ENCODE data around the gene TECPR2. TPM values are rescaled to one million over a fixed set of nuclear protein-coding genes. Genes with fewer than 3 reads are reported as not detected.

The TECPR2 gene
- total and polyA plus RNA-seq, 2 of the 13 experiments (the other 11 are each of a cell fraction or from before 2014, with no cell fraction given) = 3.5 to 5.7 TPM

DNA sequence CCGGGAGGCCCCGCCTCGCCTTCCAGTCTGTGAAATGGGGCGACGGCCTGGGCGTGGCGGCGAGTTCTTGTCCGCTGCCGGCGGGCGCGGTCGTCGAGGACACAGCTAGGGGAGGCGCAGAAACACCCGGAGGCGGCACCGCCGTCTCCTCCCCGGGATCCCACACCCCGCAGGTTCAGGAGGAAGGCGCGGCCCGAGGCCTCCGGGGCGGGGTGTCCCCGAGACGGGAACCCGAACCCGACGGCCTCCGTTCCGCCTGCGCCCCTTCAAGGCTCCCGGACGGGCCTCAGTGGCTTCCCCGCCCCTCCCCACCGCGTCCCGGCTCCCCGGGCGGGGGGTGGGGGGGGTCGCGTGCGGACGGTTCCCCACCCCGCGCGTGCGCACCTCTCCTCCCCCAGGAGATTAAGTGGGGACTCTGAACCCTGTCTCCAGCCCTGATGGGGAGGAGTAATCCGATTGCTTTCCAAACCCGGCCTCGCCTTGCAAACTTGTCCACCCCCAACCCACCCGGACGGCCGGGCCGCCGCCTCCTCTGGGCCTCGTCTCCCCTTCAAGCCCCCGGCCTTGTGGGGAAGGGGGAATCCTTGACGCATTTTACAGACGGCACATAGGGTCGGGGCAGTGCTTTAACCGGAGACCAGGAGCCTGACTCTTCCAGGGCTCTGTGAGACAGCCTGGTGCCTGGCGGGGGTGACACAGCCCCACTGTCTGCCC is 182.2 kb downstream of the TECPR2 start (continued):
- TF ChIP-seq GABPB1 (CRISPR knock-in tag; IDR thresholded peaks at IDR 0.05) (peak; percentile 69; the same call in 1 of the 2 replicates), ZNF18 (CRISPR knock-in tag; IDR thresholded peaks at IDR 0.05; ENCODE audit: insufficient replicate concordance) (peak; percentile 47), CREBL2 (CRISPR knock-in tag; IDR thresholded peaks at IDR 0.05; ENCODE audit: borderline replicate concordance) (0 out of 2 replicates have a peak, but pooled peaks have one; percentile 14), GMEB1 (CRISPR knock-in tag; IDR thresholded peaks at IDR 0.05; ENCODE audit: borderline replicate concordance) (peak; percentile 54; the same call in 1 of the 2 replicates), ZZZ3 (CRISPR knock-in tag; IDR thresholded peaks at IDR 0.05; ENCODE audit: borderline replicate concordance) (no peak), ZNF75D (CRISPR knock-in tag; IDR thresholded peaks at IDR 0.05; ENCODE audit: borderline replicate concordance) (no peak), ZNF30 (CRISPR knock-in tag; IDR thresholded peaks at IDR 0.05) (no peak; the same call in 1 of the 2 replicates), ZNF776 (CRISPR knock-in tag; IDR thresholded peaks at IDR 0.05) (no peak), SIX4 (CRISPR knock-in tag; IDR thresholded peaks at IDR 0.05) (no peak), ZNF883 (CRISPR knock-in tag; IDR thresholded peaks at IDR 0.05; ENCODE audit: not compliant biosample characterization) (no peak), ZNF597 (CRISPR knock-in tag; IDR thresholded peaks at IDR 0.05) (no peak), ZXDC (CRISPR knock-in tag; IDR thresholded peaks at IDR 0.05) (peak; percentile 89; the same call in 1 of the 2 replicates), CEBPG (CRISPR knock-in tag; IDR thresholded peaks at IDR 0.05) (peak; percentile 6; the same call in 1 of the 2 replicates), EP300 (IDR thresholded peaks at IDR 0.05; ENCODE audit: low read depth in 2 of 2, low read length in 2 of 2) (peak in 1 of 2 experiments; percentile 28; a peak in 1 of 4 replicates), EP300 (CRISPR knock-in tag; IDR thresholded peaks at IDR 0.05; ENCODE audit: borderline replicate concordance) (no peak), KDM2A (CRISPR knock-in tag; IDR thresholded peaks at IDR 0.05; ENCODE audit: borderline replicate concordance, low read depth) (no peak; the same call in 1 of the 2 replicates)
- TF ChIP-seq, protein P1, sequence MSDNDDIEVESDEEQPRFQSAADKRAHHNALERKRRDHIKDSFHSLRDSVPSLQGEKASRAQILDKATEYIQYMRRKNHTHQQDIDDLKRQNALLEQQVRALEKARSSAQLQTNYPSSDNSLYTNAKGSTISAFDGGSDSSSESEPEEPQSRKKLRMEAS (IDR thresholded peaks at IDR 0.05) = no peak
